ENCODE measurements around the gene FAM237A. TPM values are rescaled to one million over a fixed set of nuclear protein-coding genes. Genes with fewer than 3 reads are reported as not detected.

Gene FAM237A
- total and polyA plus RNA-seq, 11 donors = 0.56 to 3.4 (median 1.4) TPM; not detected in 8

DNA sequence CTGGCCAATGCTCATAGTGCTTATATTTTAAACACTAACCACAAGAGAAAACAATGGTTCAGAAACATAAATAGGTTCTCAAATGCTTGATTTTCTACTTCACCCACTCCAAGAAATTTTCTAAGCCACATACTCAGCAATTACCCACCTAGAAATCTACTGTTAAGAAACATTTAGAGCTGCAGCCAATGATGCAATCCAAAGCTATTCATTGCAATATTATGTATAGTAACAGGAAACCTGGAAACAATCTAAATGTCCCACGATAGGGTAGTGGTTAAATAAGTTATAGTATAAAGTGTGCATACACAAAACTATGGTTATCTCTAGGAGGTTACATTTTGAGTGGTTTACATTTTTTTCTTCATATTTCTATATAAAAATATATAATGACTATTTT, 5.7 kb downstream of the FAM237A start:
- peaks cover 0 to 1% (median 0%) of the 10 kb centered on the region in 9 donors for H3K27me3 ChIP-seq
- no peaks in the 10 kb centered on the region for H3K4me1 ChIP-seq
- no peak for DNase-seq
- WGBS, 4 donors = 42 to 63% (median 58%) methylated on average over 1 of the region's 1 CpG
- H3K27ac ChIP-seq = no peak overlapping the region
- H3K36me3 ChIP-seq = no peaks in the 10 kb centered on the region
- ATAC-seq = no peak
- no peaks in the 10 kb centered on the region for H3K9me3 ChIP-seq
- TF ChIP-seq POLR2A (IDR thresholded peaks at IDR 0.05) = no peak
- TF ChIP-seq, protein P1, sequence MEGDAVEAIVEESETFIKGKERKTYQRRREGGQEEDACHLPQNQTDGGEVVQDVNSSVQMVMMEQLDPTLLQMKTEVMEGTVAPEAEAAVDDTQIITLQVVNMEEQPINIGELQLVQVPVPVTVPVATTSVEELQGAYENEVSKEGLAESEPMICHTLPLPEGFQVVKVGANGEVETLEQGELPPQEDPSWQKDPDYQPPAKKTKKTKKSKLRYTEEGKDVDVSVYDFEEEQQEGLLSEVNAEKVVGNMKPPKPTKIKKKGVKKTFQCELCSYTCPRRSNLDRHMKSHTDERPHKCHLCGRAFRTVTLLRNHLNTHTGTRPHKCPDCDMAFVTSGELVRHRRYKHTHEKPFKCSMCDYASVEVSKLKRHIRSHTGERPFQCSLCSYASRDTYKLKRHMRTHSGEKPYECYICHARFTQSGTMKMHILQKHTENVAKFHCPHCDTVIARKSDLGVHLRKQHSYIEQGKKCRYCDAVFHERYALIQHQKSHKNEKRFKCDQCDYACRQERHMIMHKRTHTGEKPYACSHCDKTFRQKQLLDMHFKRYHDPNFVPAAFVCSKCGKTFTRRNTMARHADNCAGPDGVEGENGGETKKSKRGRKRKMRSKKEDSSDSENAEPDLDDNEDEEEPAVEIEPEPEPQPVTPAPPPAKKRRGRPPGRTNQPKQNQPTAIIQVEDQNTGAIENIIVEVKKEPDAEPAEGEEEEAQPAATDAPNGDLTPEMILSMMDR (IDR thresholded peaks at IDR 0.05) = no peak
- intact Hi-C loops (cut with DNase I) = no loop called here
- no peak overlapping the region for H3K4me3 ChIP-seq

DNA sequence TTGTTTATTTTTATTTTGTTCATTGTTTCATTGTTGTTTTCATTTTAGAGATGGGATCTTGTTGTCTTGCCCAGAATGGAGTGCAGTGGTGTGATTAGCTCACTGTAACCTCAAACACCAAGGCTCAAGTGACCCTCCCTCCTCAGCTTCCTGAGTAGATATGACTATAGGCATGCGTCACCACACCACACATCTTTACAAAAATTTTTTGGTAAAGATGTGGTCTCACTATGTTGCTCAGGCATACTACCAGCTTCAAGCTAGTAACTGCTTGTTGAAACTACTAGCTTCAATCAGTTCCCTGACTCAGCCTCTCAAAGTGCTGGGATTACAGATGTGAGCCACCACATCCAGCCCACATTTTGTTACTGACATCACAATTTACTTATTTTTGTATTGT, 14.8 kb downstream of the FAM237A start:
- no peaks in the 10 kb centered on the region for H3K27me3 ChIP-seq
- H3K27ac ChIP-seq = no peak overlapping the region
- 81 to 96% (median 88%) methylated on average over 1 of the region's 1 CpG for WGBS, 4 donors
- intact Hi-C loops (cut with DNase I) = no loop called here
- DNase-seq = no peak
- H3K9me3 ChIP-seq = peaks cover 0 to 19% (median 1%) of the 10 kb centered on the region in 12 donors
- ATAC-seq = no peak
- no peak overlapping the region for H3K4me3 ChIP-seq
- no peak for TF ChIP-seq POLR2A (IDR thresholded peaks at IDR 0.05)
- TF ChIP-seq, protein P1 (IDR thresholded peaks at IDR 0.05) = no peak
- H3K4me1 ChIP-seq = no peaks in the 10 kb centered on the region
- H3K36me3 ChIP-seq = no peaks in the 10 kb centered on the region

DNA sequence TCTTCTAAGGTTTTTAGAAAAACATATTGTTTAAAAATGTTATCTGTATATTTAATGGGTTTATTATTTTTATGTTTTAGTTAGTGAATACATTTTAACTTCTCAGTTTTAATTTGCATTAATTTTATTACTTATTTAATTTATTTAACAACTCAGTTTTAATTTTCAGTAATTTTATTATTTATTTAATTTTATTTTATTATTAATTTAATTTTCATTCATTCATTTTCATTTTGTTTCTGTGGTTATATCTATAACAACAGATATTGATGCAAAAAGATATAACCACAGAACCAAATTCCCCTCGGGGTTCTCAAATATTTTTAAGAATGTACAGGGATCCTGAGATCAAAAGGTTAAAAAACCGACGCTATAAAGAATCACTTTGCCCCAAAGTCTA, 23.0 kb downstream of the FAM237A start:
- no peak for ATAC-seq
- Histone ChIP-seq H3K27me3 (peaks cover 0 to 4% (median 0%) of the 10 kb centered on the region in 9 donors), H3K4me3 (no peak overlapping the region), H3K9me3 (no peaks in the 10 kb centered on the region), H3K27ac (no peak overlapping the region), H3K4me1 (no peaks in the 10 kb centered on the region), H3K36me3 (no peaks in the 10 kb centered on the region)
- TF ChIP-seq POLR2A (IDR thresholded peaks at IDR 0.05) = no peak
- TF ChIP-seq, protein P1 (IDR thresholded peaks at IDR 0.05) = no peak
- no peak for DNase-seq
- WGBS, 4 donors = 81 to 88% (median 85%) methylated on average over 3 of the region's 3 CpGs
- intact Hi-C loops (cut with DNase I) = no loop called here

DNA sequence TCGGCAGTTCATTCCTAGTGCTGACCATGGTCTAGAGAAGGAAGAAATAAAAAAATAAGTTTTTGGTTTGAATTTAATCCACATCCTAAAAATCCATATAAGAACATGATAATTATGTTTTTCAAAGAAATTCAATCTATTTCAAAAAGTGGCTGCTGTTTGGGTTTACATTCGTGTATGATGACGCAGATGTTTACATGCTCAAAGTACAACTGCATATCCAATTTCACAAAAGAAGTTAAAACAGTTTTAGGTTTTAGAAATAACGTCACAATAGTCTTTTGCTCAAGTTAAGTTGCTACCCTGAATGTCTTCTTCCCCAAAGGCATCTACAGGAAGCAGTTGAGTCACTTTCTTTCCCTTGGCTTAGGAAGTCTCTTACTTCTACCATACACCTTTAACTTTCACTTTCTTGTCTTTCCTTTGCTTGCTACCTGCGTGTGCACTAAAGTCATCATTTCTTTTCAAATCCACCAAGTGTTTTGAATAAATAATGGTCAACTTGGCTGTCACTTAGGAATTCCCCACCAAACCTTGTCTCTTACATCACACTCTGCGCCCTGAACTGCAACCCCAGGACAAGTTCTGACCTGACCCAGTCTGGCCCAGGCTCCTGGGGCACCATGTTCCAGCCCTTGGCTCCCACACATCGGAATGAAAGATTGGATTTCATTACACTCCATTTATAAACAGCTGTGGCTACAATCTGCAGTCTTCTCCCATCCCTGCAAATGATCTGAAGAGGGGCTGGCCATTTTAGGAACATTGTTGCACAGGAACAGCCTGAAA, 28.4 kb downstream of the FAM237A start:
- no peaks in the 10 kb centered on the region for H3K4me1 ChIP-seq
- H3K4me3 ChIP-seq = no peak overlapping the region
- ATAC-seq (no peak), DNase-seq (no peak)
- no peaks in the 10 kb centered on the region for H3K9me3 ChIP-seq
- H3K27ac ChIP-seq = no peak overlapping the region
- peaks cover 0 to 6% (median 0%) of the 10 kb centered on the region in 9 donors for H3K27me3 ChIP-seq
- intact Hi-C loops (cut with DNase I) = no loop called here
- TF ChIP-seq, protein P1 (IDR thresholded peaks at IDR 0.05) = no peak
- no peak for TF ChIP-seq POLR2A (IDR thresholded peaks at IDR 0.05)
- no peaks in the 10 kb centered on the region for H3K36me3 ChIP-seq
- 77 to 85% (median 83%) methylated on average over 7 of the region's 7 CpGs for WGBS, 4 donors

Measured in heart left ventricle (tissue), 16 donors.